Heart left ventricle (tissue), 16 donors: ENCODE results near the gene WTAP. TPM values are rescaled to one million over a fixed set of nuclear protein-coding genes. Genes with fewer than 3 reads are reported as not detected.

ENCODE experiments used
- ATAC-seq, 4 donors: fragments of 200-7000 bp; cut with Tn5 transposase; one replicate each; pipeline ENCODE4 v1.9.1; 2020 to 2022; ENCODE audit warnings: moderate library complexity in 4 of 4, mild to moderate bottlenecking in 3 of 4, moderate number of reproducible peaks in 1 of 4
- DNase-seq, 5 donors: peaks; one replicate each; pipeline ENCODE4 v3.0.0-alpha.2; 2020
- H3K27ac ChIP-seq, 12 donors: fragments of 200-600 bp; sonication (generic) in 4 of 12; one replicate each; pipeline versions ENCODE4 v1.5.0 to v1.8.0; 2016 to 2022; ENCODE audit warnings: mild to moderate bottlenecking in 2 of 12
- H3K27me3 ChIP-seq, 9 donors: fragments of 200-600 bp; sonication (generic) in 2 of 9; one replicate each; pipeline versions ENCODE4 v1.5.1 to v1.8.0; 2016 to 2022; ENCODE audit warnings: mild to moderate bottlenecking in 3 of 9
- H3K36me3 ChIP-seq, 9 donors: fragments of 200-600 bp; sonication (generic) in 2 of 9; one replicate each; pipeline versions ENCODE4 v1.5.0 to v1.8.0; 2018 to 2022; ENCODE audit warnings: mild to moderate bottlenecking in 2 of 9
- H3K4me1 ChIP-seq, 12 donors: fragments of 200-600 bp; sonication (generic) in 4 of 12; one replicate each; pipeline versions ENCODE4 v1.5.0 to v1.8.0; 2016 to 2022; ENCODE audit warnings: mild to moderate bottlenecking in 3 of 12
- H3K4me3 ChIP-seq, 12 donors: fragments of 200-600 bp; sonication (generic) in 4 of 12; one replicate each; pipeline versions ENCODE4 v1.5.0 to v1.8.0; 2017 to 2022; ENCODE audit warnings: mild to moderate bottlenecking in 9 of 12, moderate library complexity in 4 of 12
- H3K9me3 ChIP-seq, 12 donors: fragments of 200-600 bp; sonication (generic) in 4 of 12; one replicate each; pipeline versions ENCODE4 v1.5.0 to v1.8.0; 2016 to 2022; ENCODE audit warnings: mild to moderate bottlenecking in 1 of 12
- POLR2A ChIP-seq, 2 donors: fragments of 450-650 bp; IDR thresholded peaks; one replicate each; pipeline ENCODE4 v1.6.1; 2017; ENCODE audit warnings: antibody characterized with exemption in 2 of 2, mild to moderate bottlenecking in 2 of 2, moderate library complexity in 2 of 2
- WGBS, 4 donors: extraction: QIAGEN DNeasy Blood & Tissue Kit in 2 of 4; methylation state at CpG; one replicate each; pipeline versions ENCODE4 v1.1.5 to v1.1.7; 2013 to 2018; 5-methylcytosine and 5-hydroxymethylcytosine counted together
- intact Hi-C, 10 donors: fragments of 100-400 bp; cut with DNase I; formaldehyde crosslinking; loops; one replicate each; pipeline versions ENCODE4 v1.11.1 to v1.14.2; 2022
- long read RNA-seq, 3 donors: library from polyadenylated mRNA; unstranded; transcript quantifications; one replicate each; pipeline ENCODE4 v2.0.0, GENCODE V29; 2020 to 2021
- polyA plus RNA-seq, 2 donors: library from polyadenylated mRNA; stranded (reverse); fragments of 200-250 nt; gene quantifications; one replicate each; pipeline ENCODE4 v1.2.3, GENCODE V29; 2013
- total RNA-seq, 9 donors: library from RNA; depleted of rRNA in 2 of 9; stranded (reverse); fragments of >200 nt in 2 of 9; fragmentation: NEBNext Ultra II Directional in 3 of 9; extraction: Animal tissue kit (Norgen Biotek cat#: 25700) in 3 of 9; gene quantifications; one replicate each; pipeline versions ENCODE4 v1.1.0 to v1.2.4, GENCODE V29; 2016 to 2023
- TF ChIP-seq, protein P1 (sequence below), 12 donors: fragments of 200-600 bp; sonication (generic) in 4 of 12; IDR thresholded peaks; one replicate each; pipeline versions ENCODE4 v1.5.0 to v1.8.0; 2018 to 2022; ENCODE audit warnings: antibody characterized with exemption in 12 of 12, mild to moderate bottlenecking in 5 of 12
- donor health status: ischemic (EF 13 %, LVEDD 7.1; RV severe dilation, severe dysfunction).
- donor health status: healthy with polysubstance abuse.
- donor health status: DM: no; HTN: yes; CAD: no.
- donor health status: DM: no; HTN: no; CAD: no.
- donor health status: ischemic (EF 25% LVEDD 6.9; RV normal size, moderate dysfunction).
- donor health status: ischemic (EF 25% LVEDD 5.7; RV mildly dilated, moderate dysfunction).
- donor health status: healthy.
- donor health status: DM: yes; HTN: yes; CAD: no.
- donor health status: ischemic (EF 35%, LVEDD 5.7; RV mildly dilated, moderate dysfunction).
- donor health status: nonischemic (EF 11% LVEDD 7.7; RV severe dilation, severe dysfunction).
- donor health status: DM: yes; HTN: yes; CAD: no.
- donor health status: PGD.
- donor health status: ischemic (EF 29% LVEDD 5.4; RV normal size, mild dysfunction).
- donor health status: nonischemic (EF 23%, LVEDD 6.1; RV moderate dilation, normal function).

Gene WTAP
- 10 to 100 TPM; 39.0 to 70.2 (median 48.2) TPM for total RNA-seq
- polyA plus RNA-seq, result 10 to 100 TPM; 30.7 to 75.3 TPM
- long read RNA-seq, donor 1, transcript WTAP-201 (6 exons, 1,622 nt), result major isoform, 23 of 58 reads
- long read RNA-seq, donor 1, transcript WTAP-206 (8 exons, 2,109 nt), result minor isoform, 8 of 58 reads
- long read RNA-seq, donor 1, partial matches to known transcripts, result 18 of 58 reads
- long read RNA-seq, donor 1, other reads (novel, unspliced or antisense), result 3 of 58 reads
- long read RNA-seq, donor 2, transcript WTAP-205 (7 exons, 1,623 nt), result minor isoform, 9 of 99 reads
- long read RNA-seq, donor 2, transcript WTAP-202 (8 exons, 3,656 nt), result major isoform, 17 of 99 reads
- long read RNA-seq, donor 2, partial matches to known transcripts, result 70 of 99 reads
- long read RNA-seq, donor 2, other reads (novel, unspliced or antisense), result 3 of 99 reads
- long read RNA-seq, donor 3, transcript WTAP-201 (6 exons, 1,622 nt), result major isoform, 20 of 58 reads
- long read RNA-seq, donor 3, transcript WTAP-206 (8 exons, 2,109 nt), result minor isoform, 5 of 58 reads
- long read RNA-seq, donor 3, transcript WTAP-202 (8 exons, 3,656 nt), result minor isoform, 8 of 58 reads
- long read RNA-seq, donor 3, partial matches to known transcripts, result 19 of 58 reads
- long read RNA-seq, donor 3, other reads (novel, unspliced or antisense), result 3 of 58 reads

DNA sequence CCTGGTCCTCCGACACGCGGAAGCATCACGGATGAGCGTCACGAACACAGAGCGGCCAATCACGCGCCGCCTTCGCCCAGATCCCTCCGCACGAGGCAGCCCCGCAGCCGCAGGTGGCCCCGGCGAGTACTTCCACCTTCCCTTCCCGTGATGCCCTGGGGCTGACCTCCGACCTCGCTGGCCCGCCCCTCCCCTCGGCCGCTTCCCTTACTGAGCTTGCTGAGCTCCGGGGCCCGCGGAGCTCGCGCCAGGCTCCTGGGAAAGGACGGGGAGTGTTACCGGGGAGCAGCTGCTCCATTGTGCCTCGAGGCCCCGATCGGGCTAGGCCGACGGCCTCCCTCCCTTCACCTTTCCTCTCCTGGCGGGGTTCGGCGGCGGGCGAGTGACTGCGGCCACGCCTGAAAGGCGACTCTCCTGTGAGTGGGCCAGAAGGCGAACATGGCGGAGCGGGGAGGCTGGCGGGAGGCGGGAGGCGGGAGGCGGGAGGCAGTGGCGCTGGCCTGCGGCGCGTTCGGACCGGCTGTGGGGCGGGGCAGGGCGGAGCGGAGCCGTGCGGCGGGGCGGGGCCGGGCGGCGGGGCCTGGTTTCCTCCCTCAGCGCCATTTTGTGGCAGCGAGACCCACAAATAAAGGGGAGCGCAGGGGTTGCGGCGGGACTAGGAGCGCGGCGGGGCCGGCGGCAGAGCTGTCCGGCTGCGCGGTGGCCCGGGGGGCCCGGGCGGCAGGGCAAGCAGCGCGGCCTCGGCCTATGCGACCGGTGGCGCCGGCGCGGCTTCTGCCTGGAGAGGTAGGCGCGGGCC is at the start of gene WTAP:
Gene WTAP (plus strand): TSS at position 589 of the 799 bp plus-strand sequence. CDS start 8,760 bp downstream, outside the sequence.
- no peaks in the 10 kb centered on the region for H3K27me3 ChIP-seq
- peak within 1 kb of the TSS; percentile 64 to 98 (median 92) for H3K4me3 ChIP-seq
- H3K36me3 ChIP-seq, result peaks cover 0 to 14% (median 0%) of the 10 kb centered on the region in 9 donors
- no peaks in the 10 kb centered on the region for H3K9me3 ChIP-seq
- WGBS, 4 donors, result 0 to 1% (median 0%) methylated on average over 15 to 93 of the region's 93 CpGs
- intact Hi-C loops, result loop anchor here in 9 of 10 donors (1.0 to 5.0 kb wide), 12 partner anchors 33 to 65 kb away; partner anchors contain the start of genes SOD2 (in 7 of the 9), TCP1 (in 6 of the 9), ACAT2 (in 2 of the 9) and MRPL18 (in 2 of the 9)
- H3K27ac ChIP-seq, result peak within 1 kb of the TSS; percentile 95 to 100 (median 99)
- peaks cover 3 to 52% (median 42%) of the 10 kb centered on the region in 12 donors for H3K4me1 ChIP-seq
- DNase-seq, result peak; percentile 95 to 97 (median 97)
- ATAC-seq, result peak; percentile 96 to 98 (median 97)
- TF ChIP-seq POLR2A (IDR thresholded peaks at IDR 0.05), result peak in 1 of 2 donors; percentile 72
- TF ChIP-seq, protein P1, sequence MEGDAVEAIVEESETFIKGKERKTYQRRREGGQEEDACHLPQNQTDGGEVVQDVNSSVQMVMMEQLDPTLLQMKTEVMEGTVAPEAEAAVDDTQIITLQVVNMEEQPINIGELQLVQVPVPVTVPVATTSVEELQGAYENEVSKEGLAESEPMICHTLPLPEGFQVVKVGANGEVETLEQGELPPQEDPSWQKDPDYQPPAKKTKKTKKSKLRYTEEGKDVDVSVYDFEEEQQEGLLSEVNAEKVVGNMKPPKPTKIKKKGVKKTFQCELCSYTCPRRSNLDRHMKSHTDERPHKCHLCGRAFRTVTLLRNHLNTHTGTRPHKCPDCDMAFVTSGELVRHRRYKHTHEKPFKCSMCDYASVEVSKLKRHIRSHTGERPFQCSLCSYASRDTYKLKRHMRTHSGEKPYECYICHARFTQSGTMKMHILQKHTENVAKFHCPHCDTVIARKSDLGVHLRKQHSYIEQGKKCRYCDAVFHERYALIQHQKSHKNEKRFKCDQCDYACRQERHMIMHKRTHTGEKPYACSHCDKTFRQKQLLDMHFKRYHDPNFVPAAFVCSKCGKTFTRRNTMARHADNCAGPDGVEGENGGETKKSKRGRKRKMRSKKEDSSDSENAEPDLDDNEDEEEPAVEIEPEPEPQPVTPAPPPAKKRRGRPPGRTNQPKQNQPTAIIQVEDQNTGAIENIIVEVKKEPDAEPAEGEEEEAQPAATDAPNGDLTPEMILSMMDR (IDR thresholded peaks at IDR 0.05), result no peak

DNA sequence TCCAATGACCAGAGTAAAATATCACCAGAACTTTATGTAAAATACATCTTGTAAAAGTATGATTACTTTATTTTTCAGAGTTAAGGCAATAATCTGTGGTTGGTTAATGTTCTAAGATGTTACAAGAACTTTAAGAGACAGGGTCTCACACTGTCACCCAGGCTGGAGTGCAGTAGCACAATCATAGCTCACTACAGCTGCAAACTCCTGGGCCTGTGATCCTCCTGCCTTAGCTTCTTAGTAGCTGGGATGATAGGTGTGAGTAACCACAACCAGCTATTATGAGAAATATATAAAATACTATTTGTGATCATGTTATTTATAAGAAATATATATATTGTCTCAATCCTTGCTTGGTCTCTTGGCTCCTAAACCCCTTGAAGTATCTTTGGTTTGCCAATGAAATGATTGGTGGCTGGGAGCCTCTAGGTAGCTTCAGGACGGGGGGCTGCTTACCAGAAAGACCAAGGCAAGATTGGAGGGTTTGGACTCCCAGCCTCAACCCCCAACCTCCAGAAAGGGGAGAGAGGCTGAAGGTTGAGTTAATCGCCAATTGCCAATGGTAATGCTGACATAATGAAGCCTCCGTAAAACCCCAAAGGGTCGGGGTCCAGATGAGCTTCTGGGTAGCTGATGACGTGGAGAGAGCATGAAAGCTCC is 49.7 kb upstream of the WTAP start:
- Histone ChIP-seq H3K36me3 (peaks cover 0 to 63% (median 37%) of the 10 kb centered on the region in 9 donors), H3K4me3 (no peak overlapping the region), H3K4me1 (peaks cover 0 to 34% (median 3%) of the 10 kb centered on the region in 12 donors), H3K27ac (no peak overlapping the region), H3K27me3 (no peaks in the 10 kb centered on the region), H3K9me3 (peaks cover 0 to 2% (median 0%) of the 10 kb centered on the region in 12 donors)
- 95 to 98% (median 96%) methylated on average over 5 of the region's 5 CpGs for WGBS, 4 donors
- DNase-seq (no peak), ATAC-seq (no peak)
- intact Hi-C loops, result no loop called here
- TF ChIP-seq POLR2A (IDR thresholded peaks at IDR 0.05), result no peak
- TF ChIP-seq, protein P1 (IDR thresholded peaks at IDR 0.05), result no peak

DNA sequence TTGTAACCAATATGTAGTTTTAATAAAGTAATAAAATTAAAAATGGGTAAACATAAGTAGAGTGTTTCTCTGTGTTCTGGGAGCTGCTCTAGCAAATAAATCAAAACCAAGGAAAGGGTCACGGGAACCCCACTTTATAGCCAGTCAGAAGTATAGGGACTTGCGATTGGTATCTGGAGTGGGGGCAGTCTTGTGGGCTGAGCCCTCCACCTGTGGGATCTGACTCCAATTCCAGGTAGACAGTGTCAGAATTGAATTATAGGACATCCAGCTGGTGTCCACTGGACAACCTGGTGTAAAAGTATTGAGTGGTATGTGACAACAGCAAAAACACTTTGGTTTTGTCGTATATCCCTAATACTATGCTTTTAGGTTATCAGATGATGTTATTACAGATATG is 48.7 kb upstream of the WTAP start:
- Histone ChIP-seq H3K9me3 (peaks cover 0 to 2% (median 0%) of the 10 kb centered on the region in 12 donors), H3K4me1 (peaks cover 0 to 43% (median 3%) of the 10 kb centered on the region in 12 donors), H3K27ac (no peak overlapping the region), H3K4me3 (no peak overlapping the region), H3K36me3 (peaks cover 0 to 72% (median 46%) of the 10 kb centered on the region in 9 donors), H3K27me3 (no peaks in the 10 kb centered on the region)
- TF ChIP-seq, protein P1 (IDR thresholded peaks at IDR 0.05), result no peak
- no peak for TF ChIP-seq POLR2A (IDR thresholded peaks at IDR 0.05)
- DNase-seq, result no peak
- WGBS, 4 donors, result 92 to 96% (median 95%) methylated on average over 3 of the region's 3 CpGs
- peak in 1 of 4 donors; percentile 19 for ATAC-seq
- intact Hi-C loops, result no loop called here
